Stimulated activated memory B cell treated with anti-CD40 and anti-IgM and Interleukin-4, amounts not matched to agents 10 μg/mL and 1 μg/mL and 100 μg/mL, for 72 hours (primary cell): ENCODE data around the gene USP1.
A peak's percentile ranks its signal among the peaks of the same experiment; 100 is the strongest.

Experiments used
- ATAC-seq: fragments of 150-1000 bp; cut with Tn5 transposase; 2 replicates; pipeline ENCODE4 v1.10.0; 2021
- H3K27ac Mint-ChIP-seq: one replicate; pipeline ENCODE4 v1.8.0; 2022; ENCODE audit warnings: mild to moderate bottlenecking, mixed read lengths
- H3K27me3 Mint-ChIP-seq: one replicate; pipeline ENCODE4 v1.8.0; 2022; ENCODE audit warnings: mixed read lengths
- H3K36me3 Mint-ChIP-seq: one replicate; pipeline ENCODE4 v1.8.0; 2022; ENCODE audit warnings: mixed read lengths
- H3K4me1 Mint-ChIP-seq: one replicate; pipeline ENCODE4 v1.8.0; 2022; ENCODE audit warnings: mixed read lengths
- H3K4me3 Mint-ChIP-seq: one replicate; pipeline ENCODE4 v1.8.0; 2022; ENCODE audit warnings: mild to moderate bottlenecking, moderate library complexity, mixed read lengths
- H3K9me3 Mint-ChIP-seq: one replicate; pipeline ENCODE4 v1.8.0; 2022; ENCODE audit warnings: mixed read lengths

The USP1 gene

DNA sequence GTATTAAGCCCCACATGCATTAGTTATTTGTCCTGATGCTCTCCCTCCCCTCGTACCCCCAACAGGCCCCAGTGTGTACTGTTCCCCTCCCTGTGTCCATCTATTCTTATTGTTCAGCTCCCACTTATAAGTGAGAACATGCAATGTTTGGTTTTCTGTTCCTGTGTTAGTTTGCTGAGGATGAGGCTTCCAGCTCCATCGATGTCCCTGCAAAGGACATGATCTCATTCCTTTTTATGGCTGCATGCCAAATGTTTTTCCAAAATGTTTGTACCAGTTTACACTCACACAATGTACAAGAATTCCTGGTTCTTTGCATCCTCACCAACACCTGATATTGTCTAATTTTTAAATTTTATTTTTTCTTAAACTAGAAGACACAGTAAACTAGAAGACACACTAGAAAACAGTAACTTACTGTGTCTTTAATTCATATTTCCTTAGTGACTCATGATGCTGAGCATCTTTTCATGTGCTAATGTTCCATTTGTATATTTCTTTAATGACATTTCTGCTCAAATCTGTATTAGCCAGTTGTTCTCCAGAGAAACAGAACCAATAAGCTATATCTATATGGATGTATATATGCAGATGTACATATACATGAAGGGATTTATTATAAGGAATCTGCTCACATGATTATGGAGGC lies 19.4 kb upstream of the USP1 start:
- Mint-ChIP-seq H3K36me3 (no peaks in the 10 kb centered on the region), H3K27ac (no peak overlapping the region), H3K4me1 (no peaks in the 10 kb centered on the region), H3K4me3 (no peak overlapping the region), H3K9me3 (no peaks in the 10 kb centered on the region), H3K27me3 (peaks cover 11% of the 10 kb centered on the region)
- no peak for ATAC-seq

DNA sequence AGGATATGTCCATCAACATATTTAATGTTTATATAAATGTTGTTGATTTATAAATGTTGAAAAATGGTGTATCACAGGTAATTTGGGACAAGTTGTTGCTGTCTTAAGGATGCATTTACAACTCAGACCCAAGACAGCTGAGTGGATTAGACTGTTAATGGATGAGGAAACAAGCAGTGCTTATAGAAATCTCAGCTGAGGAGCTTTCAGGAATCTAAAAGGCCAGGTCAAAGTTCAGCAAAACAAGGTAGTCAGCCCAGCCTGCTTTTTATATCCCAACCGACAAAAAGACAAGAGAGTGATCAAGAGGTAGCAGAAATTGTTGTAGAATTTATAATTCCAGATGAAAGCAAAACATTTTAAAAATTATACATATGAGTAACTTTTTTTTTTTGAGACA lies 16.6 kb upstream of the USP1 start:
- no peak overlapping the region for H3K27ac Mint-ChIP-seq
- no peak for ATAC-seq
- H3K36me3 Mint-ChIP-seq: no peaks in the 10 kb centered on the region
- H3K4me1 Mint-ChIP-seq: no peaks in the 10 kb centered on the region
- H3K27me3 Mint-ChIP-seq: peaks cover 11% of the 10 kb centered on the region
- no peaks in the 10 kb centered on the region for H3K9me3 Mint-ChIP-seq
- no peak overlapping the region for H3K4me3 Mint-ChIP-seq

DNA sequence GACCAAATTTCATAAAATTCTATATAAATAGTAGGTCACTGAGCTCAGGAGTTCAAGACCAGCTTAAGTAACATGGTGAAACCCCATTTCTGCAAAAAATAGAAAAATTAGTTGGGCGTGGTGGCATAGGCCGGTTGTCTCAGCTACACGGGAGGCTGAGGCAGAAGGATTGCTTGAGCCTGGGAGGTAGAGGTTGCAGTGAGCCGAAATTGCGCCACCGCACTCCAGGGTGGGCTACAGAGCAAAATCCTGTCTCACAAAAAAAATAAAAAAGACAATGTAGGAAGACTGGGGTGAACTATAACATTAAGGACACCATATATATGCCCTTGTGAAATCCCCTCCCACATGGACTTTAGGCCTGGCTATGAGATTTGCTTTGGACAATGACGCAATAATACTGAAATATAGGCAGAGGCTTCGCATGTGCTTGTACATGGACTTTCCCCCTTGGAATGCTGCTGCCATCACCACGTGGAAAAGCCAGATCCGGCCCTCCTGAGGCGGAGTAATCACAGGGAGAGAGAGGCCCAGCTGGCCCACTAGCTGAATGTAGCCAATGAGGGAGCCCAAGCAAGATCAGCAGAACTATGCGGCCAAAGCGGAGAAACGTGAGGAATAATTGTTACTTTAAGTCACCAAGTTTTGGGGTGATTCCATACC lies 13.1 kb upstream of the USP1 start:
- Mint-ChIP-seq H3K4me3 (no peak overlapping the region), H3K9me3 (no peaks in the 10 kb centered on the region), H3K36me3 (no peaks in the 10 kb centered on the region), H3K27me3 (no peaks in the 10 kb centered on the region), H3K27ac (no peak overlapping the region), H3K4me1 (no peaks in the 10 kb centered on the region)
- no peak for ATAC-seq

DNA sequence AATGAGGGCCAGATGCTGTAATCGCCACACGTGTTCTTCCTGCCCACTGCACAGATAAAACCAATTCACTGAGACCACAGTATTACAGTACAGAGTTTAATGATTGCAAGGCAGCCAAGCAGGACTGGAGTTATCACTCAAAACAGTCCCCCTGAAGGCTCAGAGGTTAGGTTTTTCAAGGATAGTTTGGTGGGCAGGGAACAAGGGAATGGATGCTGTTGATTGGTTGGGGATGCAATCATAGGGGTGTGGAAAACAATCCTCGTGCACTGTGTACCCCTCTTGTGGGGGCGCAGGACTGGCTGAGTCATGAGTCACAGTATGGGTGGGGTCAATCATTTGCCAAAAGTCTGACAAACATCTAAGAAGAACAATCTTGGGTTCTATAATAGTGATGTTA lies 12.4 kb upstream of the USP1 start:
- H3K36me3 Mint-ChIP-seq: no peaks in the 10 kb centered on the region
- no peak overlapping the region for H3K4me3 Mint-ChIP-seq
- H3K9me3 Mint-ChIP-seq: no peaks in the 10 kb centered on the region
- no peaks in the 10 kb centered on the region for H3K27me3 Mint-ChIP-seq
- H3K4me1 Mint-ChIP-seq: no peaks in the 10 kb centered on the region
- no peak for ATAC-seq
- H3K27ac Mint-ChIP-seq: no peak overlapping the region

DNA sequence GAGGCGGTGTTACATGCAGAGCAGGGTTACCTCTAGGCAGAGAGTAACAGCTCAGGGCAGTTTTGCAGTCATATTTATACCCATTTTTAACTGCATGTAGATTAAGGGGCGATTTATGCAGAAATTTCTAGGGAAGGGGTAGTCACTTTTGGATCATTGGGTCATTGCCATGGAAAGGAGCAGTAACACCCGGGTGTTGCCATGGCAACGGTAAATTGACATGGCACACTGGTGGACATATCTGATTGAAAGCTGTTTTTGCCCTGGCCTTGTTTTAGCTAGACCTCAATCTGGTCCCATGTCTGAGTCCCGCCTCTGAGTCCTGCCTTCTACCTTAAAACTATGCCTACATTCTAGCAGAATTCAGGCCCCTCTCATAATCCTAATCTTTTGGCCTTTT lies 11.8 kb upstream of the USP1 start:
- no peak overlapping the region for H3K4me3 Mint-ChIP-seq
- ATAC-seq: no peak
- no peaks in the 10 kb centered on the region for H3K27me3 Mint-ChIP-seq
- no peak overlapping the region for H3K27ac Mint-ChIP-seq
- no peaks in the 10 kb centered on the region for H3K9me3 Mint-ChIP-seq
- no peaks in the 10 kb centered on the region for H3K4me1 Mint-ChIP-seq
- H3K36me3 Mint-ChIP-seq: no peaks in the 10 kb centered on the region

DNA sequence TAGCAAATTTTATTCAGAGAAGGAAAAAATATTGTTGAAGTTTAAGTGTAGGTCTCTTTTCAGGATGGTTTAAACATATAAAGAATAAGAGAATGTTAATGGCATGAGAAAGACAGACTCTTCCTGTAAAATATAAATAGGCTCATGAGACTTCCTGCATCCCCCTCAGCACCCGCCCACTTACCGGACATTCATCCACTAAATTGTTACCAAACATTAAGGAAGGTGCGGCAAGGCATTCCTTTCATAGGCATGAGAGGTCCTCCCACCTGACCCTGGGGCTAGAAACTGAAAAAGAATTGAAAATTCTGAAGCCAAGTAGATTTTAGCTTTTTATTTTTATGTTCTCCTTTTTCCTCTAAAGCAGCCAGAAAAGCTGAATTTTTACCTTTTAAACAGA lies 10.6 kb upstream of the USP1 start:
- H3K4me3 Mint-ChIP-seq: no peak overlapping the region
- no peaks in the 10 kb centered on the region for H3K27me3 Mint-ChIP-seq
- no peak for ATAC-seq
- H3K9me3 Mint-ChIP-seq: no peaks in the 10 kb centered on the region
- H3K27ac Mint-ChIP-seq: no peak overlapping the region
- H3K4me1 Mint-ChIP-seq: no peaks in the 10 kb centered on the region
- H3K36me3 Mint-ChIP-seq: no peaks in the 10 kb centered on the region

DNA sequence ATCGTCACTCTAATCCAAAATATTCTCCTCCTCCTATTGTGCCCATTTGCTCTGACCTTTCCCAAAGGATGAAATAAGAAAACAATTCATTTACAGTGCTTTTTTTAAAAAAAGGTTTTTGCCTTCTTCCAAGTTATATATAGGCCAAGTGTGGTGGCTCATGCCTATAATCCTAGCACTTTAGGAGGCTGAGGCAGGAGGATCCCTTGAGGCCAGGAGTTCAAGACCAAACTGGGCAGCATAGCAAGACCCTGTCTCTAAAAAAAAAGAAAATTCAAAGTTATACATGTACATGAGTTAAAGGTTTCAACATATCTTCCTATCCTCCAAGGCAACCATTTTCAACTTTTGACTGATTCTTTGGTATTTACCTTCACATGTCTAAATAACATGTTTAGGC lies 10.1 kb upstream of the USP1 start:
- H3K27ac Mint-ChIP-seq: no peak overlapping the region
- no peak for ATAC-seq
- no peak overlapping the region for H3K4me3 Mint-ChIP-seq
- H3K4me1 Mint-ChIP-seq: no peaks in the 10 kb centered on the region
- H3K9me3 Mint-ChIP-seq: no peaks in the 10 kb centered on the region
- H3K36me3 Mint-ChIP-seq: no peaks in the 10 kb centered on the region
- H3K27me3 Mint-ChIP-seq: no peaks in the 10 kb centered on the region

DNA sequence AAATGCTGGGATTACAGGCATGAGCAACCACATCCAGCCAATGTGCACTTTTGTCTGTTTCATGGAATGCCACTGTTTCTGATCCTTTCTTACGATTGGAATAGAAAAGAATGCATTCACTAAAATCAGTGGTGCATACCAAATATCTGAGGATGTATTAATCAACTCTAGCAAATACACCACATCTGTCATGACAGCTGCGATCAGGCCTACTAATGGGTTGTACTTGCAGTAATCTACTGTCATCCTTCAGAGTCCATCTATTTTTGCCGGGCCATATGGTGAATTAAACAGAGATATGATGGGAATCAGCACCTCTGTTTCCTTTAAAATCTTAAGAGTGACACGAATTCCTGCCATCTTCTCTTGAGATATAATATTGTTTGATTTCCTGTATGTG lies 8.5 kb upstream of the USP1 start:
- Mint-ChIP-seq H3K4me3 (no peak overlapping the region), H3K27ac (no peak overlapping the region), H3K36me3 (no peaks in the 10 kb centered on the region), H3K4me1 (no peaks in the 10 kb centered on the region), H3K9me3 (no peaks in the 10 kb centered on the region), H3K27me3 (no peaks in the 10 kb centered on the region)
- ATAC-seq: no peak

DNA sequence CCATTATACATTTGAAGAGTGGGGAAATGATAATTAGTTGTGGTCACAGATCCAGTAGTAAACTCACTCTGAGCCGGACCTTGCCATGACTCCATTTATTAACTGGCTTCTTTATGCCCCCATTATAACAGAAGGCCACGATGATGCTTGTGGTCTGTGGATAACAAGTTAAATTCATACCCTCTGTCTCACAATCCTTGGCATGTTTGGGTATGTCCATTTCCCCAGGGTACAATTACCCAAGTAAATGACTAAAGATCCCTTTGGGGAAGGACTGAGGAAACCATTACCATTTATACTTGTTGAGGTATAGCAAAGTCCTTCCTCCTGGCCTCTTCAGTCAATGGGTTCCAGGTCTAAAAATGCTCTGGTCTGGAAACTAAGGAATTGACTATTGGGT lies 7.3 kb upstream of the USP1 start:
- H3K36me3 Mint-ChIP-seq: no peaks in the 10 kb centered on the region

DNA sequence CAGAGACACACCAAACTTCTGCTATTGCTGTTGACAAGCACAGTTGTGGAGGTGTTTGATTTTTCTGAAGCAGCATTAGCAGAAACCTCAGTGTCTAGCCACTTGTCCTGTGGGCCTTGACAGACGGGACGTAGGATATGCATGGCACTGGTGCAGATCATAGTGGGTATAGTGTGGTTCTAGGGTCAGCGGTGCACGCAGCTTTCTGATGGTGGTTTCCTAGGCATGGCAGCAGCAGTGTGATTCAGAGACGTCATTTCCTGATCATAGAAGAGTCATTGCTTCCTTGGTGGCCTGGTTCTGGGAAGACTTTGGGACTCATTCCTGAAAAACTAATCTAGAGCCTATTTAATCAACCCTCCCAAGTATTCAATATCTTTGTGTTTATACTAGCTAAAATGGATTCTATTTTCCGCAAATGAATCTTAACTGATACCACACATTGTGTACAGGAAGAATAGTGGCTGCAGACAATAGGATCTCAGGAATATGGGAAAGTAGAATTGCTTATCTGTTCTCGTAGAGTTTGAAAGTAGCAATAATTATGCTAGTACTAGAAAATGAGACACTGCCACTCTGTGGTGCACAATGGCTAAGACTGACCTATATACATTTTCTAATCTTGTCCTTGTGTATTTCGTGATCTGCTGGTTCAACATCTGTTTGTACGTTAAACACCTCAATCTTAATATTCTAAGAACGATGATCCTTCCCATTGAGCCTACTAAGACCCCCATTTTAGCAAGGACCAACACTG lies 2.8 kb upstream of the USP1 start:
- Mint-ChIP-seq H3K27ac (no peak overlapping the region), H3K4me1 (peaks cover 19% of the 10 kb centered on the region), H3K27me3 (no peaks in the 10 kb centered on the region), H3K9me3 (peaks cover 3% of the 10 kb centered on the region), H3K36me3 (peaks cover 6% of the 10 kb centered on the region), H3K4me3 (no peak overlapping the region)
- ATAC-seq: no peak

More for the DNA sequence above, 7.3 kb upstream of the USP1 start:
- Mint-ChIP-seq H3K27me3 (no peaks in the 10 kb centered on the region), H3K4me3 (no peak overlapping the region), H3K4me1 (no peaks in the 10 kb centered on the region), H3K27ac (no peak overlapping the region), H3K9me3 (no peaks in the 10 kb centered on the region)
- no peak for ATAC-seq

DNA sequence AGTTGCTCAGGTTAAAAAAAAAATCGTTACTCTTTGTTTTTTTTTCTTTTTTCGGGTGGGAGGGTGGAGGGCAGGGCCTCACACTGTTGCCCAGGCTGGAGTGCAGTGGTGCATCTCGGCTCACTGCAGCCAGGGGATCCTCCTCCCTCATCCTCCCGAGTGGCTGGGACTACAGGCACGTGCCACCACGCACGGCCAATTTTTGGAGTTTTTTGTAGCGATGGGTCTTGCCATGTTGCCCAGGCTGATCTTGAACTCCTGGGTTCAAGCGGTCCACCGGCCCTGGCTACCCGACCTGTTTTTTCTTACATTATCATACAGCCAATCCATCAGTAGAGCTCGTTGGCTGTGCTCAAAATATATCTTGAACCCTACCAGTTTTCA lies 2.2 kb upstream of the USP1 start:
- Mint-ChIP-seq H3K9me3 (peaks cover 3% of the 10 kb centered on the region), H3K36me3 (peaks cover 6% of the 10 kb centered on the region), H3K27me3 (no peaks in the 10 kb centered on the region), H3K4me3 (peak overlapping the region; percentile 10), H3K27ac (no peak overlapping the region), H3K4me1 (peaks cover 19% of the 10 kb centered on the region)
- ATAC-seq: no peak

DNA sequence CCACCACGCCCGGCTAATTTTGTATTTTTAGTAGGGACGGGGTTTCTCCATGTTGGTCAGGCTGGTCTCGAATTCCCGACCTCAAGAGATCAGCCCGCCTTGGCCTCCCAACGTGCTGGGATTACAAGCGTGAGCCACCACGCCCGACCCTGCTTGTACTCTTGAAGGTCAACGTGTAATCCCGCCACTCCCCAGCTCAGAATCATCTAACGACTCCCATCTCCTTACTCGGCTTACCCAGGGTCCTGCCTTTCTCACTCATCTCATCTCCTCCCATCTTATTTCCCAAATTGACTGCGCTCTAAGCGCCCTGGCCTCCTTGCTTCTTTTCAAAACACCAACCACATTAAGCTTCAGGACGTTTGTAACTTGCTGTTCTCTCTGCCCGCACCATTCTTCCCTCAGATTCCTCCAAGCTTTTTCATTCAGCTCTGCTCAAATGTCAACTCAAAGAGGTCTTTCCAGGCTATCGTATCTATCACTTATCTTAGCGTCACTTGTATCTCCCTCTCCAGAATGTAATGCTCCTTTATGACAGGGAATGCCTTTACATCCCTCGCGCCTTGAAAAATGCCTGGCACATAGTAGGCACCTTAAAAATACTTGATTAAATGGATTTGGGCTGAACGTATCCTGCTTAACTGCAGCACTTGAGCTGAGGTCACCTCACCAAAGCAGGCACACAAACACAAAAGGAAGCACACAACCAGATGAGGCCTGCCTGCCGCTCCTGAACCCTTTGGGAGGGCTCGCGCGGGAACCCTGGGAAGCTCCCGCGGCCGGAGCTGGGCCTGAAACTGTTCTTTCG lies 1.4 kb upstream of the USP1 start:
- H3K27me3 Mint-ChIP-seq: no peaks in the 10 kb centered on the region
- peak overlapping the region; percentile 95 for H3K4me3 Mint-ChIP-seq
- no peak for ATAC-seq
- H3K4me1 Mint-ChIP-seq: peaks cover 25% of the 10 kb centered on the region
- H3K27ac Mint-ChIP-seq: peak overlapping the region; percentile 98
- peaks cover 3% of the 10 kb centered on the region for H3K9me3 Mint-ChIP-seq
- H3K36me3 Mint-ChIP-seq: peaks cover 6% of the 10 kb centered on the region

DNA sequence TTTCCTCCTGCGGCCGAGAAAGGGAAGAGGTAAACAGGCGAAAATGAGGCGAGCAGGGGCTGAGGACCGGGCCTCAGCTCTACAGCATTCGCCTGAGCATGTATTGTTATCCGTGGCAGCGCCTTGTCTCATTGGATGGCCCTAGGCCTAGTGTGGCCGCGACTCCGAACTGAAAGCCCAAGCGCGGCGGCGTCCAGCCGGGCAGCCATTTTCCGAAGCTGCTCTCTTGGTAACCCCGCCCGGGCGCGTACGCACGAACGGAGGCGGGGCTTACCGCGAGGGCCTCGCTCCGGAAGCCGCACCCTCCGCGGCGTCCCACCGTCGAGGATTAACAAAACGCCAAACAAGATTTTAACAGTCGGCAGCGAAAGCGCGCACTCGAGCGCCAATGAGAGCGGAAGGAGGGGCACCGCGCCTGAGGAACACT lies 797 bp upstream of the USP1 start:
- Mint-ChIP-seq H3K27me3 (no peaks in the 10 kb centered on the region), H3K4me3 (peak overlapping the region; percentile 95), H3K9me3 (peaks cover 3% of the 10 kb centered on the region), H3K27ac (peak overlapping the region; percentile 98), H3K4me1 (peaks cover 32% of the 10 kb centered on the region), H3K36me3 (peaks cover 6% of the 10 kb centered on the region)
- peak; percentile 85 for ATAC-seq

DNA sequence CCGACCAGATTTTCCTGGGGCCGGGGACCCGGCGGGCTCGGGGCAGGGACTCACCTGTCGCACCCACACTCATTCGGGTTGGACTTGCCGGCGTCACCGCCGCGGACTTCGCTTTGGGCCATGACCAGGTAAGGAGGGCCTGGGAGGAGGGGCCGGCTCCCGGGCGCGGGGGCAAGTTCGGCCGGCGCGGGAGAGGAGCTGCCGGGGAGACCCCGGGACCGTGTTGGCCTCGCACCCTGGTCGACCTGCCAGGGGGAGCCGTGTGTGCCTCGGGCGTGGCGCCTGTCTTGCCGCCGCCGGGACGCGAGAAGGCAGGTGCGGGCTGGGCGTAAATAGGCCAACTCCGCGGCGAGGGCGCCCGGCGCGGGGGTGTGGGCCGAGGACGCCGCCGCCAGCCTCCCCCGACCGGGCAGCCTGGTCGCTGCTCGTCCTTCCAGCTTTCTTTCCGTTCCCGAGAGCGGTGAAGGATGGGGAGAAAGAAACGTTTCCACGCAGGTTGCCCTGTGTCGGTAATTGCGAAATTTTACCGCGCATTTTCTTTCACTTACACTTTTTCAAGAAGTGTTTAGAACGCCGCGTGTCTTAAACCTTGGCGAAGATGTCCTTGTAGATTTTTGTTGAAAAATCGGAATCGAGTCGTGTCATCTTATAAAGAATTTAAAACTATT lies 558 bp downstream of the USP1 start:
- Mint-ChIP-seq H3K36me3 (peaks cover 15% of the 10 kb centered on the region), H3K9me3 (peaks cover 3% of the 10 kb centered on the region), H3K27ac (peak overlapping the region; percentile 98), H3K27me3 (no peaks in the 10 kb centered on the region), H3K4me3 (peak overlapping the region; percentile 95), H3K4me1 (peaks cover 42% of the 10 kb centered on the region)
- ATAC-seq: peak; percentile 0

DNA sequence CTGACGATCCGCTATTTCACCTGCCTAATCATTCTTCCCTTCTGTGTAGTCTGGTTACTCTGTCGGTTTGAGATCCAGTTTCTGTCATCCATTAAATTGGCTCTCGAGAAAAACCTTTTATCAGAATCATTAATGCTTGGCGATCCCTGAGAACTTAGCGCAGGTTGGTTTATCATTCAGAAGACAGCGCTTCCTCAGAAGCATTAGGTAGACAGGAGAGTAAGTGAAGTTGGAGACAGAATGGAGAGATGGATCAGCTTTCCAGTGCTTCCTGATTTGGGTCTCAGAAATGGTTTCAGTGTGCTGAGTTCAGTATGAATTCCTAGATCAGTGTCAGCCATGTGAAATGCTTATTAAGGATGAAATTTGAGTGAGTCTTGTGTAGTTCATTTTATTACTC lies 1.3 kb downstream of the USP1 start:
- peaks cover 42% of the 10 kb centered on the region for H3K4me1 Mint-ChIP-seq
- H3K36me3 Mint-ChIP-seq: peaks cover 19% of the 10 kb centered on the region
- H3K27ac Mint-ChIP-seq: peak overlapping the region; percentile 98
- no peak for ATAC-seq
- peaks cover 3% of the 10 kb centered on the region for H3K9me3 Mint-ChIP-seq
- H3K27me3 Mint-ChIP-seq: no peaks in the 10 kb centered on the region
- peak overlapping the region; percentile 95 for H3K4me3 Mint-ChIP-seq
